ES-I3 (cell line): ENCODE measurements around the gene CASS4.

Source experiments
- H3K36me3 ChIP-seq: 2 replicates; pipeline ENCODE4 v1.6.1; 2013; ENCODE audit warnings: mild to moderate bottlenecking, low read length, control low read depth, moderate library complexity; ENCODE audit not compliant: insufficient read depth
- H3K4me1 ChIP-seq: 2 replicates; pipeline ENCODE4 v1.6.1; 2013; ENCODE audit warnings: mild to moderate bottlenecking, control low read depth, low read length; ENCODE audit not compliant: insufficient read depth
- H3K9ac ChIP-seq: 2 replicates; pipeline ENCODE4 v1.6.1; 2013; ENCODE audit warnings: low read depth, mild to moderate bottlenecking, low read length, moderate library complexity
- H3K9me3 ChIP-seq: 2 replicates; pipeline ENCODE4 v1.6.1; 2013; ENCODE audit warnings: mild to moderate bottlenecking, low read length, moderate library complexity; ENCODE audit not compliant: control insufficient read depth, insufficient read depth

The CASS4 gene, protein sequence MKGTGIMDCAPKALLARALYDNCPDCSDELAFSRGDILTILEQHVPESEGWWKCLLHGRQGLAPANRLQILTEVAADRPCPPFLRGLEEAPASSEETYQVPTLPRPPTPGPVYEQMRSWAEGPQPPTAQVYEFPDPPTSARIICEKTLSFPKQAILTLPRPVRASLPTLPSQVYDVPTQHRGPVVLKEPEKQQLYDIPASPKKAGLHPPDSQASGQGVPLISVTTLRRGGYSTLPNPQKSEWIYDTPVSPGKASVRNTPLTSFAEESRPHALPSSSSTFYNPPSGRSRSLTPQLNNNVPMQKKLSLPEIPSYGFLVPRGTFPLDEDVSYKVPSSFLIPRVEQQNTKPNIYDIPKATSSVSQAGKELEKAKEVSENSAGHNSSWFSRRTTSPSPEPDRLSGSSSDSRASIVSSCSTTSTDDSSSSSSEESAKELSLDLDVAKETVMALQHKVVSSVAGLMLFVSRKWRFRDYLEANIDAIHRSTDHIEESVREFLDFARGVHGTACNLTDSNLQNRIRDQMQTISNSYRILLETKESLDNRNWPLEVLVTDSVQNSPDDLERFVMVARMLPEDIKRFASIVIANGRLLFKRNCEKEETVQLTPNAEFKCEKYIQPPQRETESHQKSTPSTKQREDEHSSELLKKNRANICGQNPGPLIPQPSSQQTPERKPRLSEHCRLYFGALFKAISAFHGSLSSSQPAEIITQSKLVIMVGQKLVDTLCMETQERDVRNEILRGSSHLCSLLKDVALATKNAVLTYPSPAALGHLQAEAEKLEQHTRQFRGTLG

DNA sequence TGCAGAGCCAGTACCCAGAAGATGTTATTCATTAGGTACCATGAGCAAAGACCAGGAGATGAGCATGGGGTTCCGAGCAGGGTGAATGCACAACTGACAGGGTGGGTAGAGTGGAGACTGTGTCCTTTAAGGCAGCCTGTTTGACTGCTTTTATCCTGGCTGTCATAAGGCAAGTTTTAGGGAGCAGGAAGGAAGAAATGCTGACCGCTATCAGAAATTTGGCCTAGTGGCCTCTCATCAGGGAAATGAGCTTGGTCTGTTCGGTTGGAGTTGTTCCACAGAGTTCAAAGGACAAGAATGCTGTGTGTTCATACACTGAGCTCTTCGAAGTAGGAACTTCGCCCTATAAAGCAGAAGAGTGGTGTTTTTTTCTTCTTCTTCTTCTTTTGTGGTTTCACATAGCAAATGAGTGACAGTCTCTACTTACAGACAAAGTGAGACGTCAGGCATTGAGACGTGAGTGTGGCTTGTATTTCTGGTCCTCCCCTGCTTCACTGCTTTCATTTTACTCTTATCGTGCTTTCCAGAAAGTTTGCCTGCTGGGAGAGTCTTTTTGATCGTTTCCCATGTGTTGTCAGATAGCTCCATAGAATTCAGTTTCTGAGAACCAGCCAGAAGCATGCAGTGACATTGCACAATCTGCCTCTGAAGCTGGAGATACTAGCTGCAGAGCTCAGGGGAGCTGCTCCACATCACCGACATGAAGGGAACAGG is at the start of gene CASS4:
CASS4 (plus strand) TSS at position 502 of the 714 bp plus-strand sequence; CDS start at position 701, 199 bp downstream.
- no peaks in the 10 kb centered on the region for H3K4me1 ChIP-seq
- no peaks in the 10 kb centered on the region for H3K9me3 ChIP-seq
- H3K9ac ChIP-seq: no peak within 1 kb of the TSS
- H3K36me3 ChIP-seq: peaks cover 11% of the 10 kb centered on the region

DNA sequence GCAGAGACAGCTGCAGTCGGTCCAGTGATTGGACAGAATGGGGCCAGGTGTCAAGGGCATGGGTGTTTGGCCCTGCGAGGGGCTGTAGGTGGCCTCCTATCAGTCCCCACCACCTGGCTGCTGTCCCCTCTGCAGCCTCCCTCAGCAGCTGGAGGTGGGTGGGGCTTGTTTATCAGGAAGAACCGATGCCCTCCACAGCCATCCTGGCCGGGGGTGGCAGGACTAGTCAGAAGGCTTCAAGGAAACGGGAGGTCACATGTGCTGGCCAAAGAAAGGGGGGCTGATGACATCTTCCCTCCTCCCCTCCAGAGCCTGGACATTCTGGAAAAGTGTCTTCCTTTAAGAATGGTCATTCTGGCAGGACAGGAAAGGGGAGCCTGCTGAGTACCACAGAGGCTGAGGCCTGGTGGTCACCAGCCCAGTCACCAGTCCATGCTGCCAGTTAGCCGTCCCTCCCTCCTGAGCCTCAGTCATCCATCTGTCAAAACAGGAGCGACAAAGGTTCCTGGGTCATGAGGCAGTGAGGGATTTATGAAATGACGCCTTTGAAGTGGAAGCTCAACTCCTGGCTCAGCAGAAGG is 49.1 kb upstream of the CASS4 start:
- H3K9ac ChIP-seq: no peak overlapping the region
- no peaks in the 10 kb centered on the region for H3K9me3 ChIP-seq
- no peaks in the 10 kb centered on the region for H3K36me3 ChIP-seq
- H3K4me1 ChIP-seq: peaks cover 12% of the 10 kb centered on the region

DNA sequence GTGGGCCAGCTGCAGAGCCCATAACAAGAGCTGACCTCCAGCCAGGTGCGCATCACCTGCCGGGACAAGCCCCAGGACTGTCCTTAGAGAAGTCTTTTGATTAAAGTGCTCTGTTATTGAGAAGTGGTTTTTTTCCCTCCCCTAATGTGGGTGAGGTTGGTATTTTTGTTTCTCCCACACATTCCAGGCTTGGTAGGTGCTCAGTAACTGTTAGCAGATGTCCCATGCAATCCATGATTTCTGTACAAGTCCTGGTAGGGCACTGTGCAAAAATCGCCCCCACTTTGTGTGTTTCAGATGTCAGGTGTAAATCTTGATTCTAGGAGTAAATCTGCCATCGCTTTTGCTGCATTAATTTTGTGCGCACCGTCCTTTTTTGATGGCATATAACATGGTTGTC is 48.6 kb upstream of the CASS4 start:
- H3K9ac ChIP-seq: no peak overlapping the region
- H3K4me1 ChIP-seq: peaks cover 12% of the 10 kb centered on the region
- H3K9me3 ChIP-seq: no peaks in the 10 kb centered on the region
- no peaks in the 10 kb centered on the region for H3K36me3 ChIP-seq

DNA sequence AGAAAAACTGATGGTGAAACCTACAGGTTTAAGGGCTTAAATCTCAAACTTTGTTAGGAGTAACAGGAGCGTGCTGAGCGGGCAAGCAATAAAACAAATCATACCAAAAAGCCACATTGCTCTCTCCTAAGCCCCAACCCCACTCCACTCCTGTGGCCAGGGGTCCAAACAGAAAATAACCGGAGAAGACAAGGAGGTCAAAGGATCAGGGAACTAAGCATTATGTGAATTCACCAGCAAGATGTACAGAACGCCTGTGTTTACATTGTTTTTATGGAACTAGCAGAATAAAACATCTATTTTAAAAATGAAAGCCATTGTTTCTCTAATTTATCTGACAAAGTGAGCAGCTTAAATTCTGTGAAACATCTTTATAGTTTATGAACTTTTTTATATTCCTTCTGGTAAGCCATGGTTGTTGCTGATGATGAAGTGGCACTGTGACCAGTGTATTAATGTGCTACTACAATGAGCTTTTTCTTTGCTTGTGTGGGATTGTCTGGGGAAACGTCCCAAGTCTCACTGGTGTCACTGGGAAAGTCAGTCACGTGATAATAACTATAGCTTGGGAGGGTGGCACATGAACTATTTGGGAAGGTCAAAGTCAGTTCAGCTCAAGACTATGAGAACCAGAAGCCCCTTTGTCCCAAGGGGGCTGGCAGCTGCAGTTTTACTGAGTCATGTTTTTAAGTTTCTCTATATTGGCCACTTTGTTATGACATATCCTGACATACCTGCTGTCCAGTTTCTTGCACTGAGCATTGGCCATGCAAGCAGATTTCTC is 43.5 kb upstream of the CASS4 start:
- H3K4me1 ChIP-seq: no peaks in the 10 kb centered on the region
- H3K9me3 ChIP-seq: no peaks in the 10 kb centered on the region
- H3K9ac ChIP-seq: no peak overlapping the region
- H3K36me3 ChIP-seq: peaks cover 13% of the 10 kb centered on the region; the same call in 1 of the 2 replicates

DNA sequence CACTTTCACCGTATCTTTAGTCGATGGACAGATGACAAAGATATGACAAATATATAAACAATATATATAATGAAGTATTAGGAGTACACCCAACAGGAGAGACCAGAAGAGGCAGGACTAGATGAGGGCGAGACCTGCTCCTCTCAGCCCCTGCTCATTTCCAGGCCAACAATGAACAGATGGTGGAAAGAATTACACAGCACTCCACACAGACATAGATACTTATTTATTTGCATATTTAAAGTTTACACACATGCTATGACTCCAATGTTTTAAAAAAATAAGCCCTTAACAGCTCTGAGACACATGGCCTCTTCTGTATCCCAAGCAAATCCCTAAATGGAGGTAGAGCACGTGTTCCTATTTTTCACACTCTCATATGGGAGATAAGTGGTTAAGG is 42.9 kb upstream of the CASS4 start:
- Histone ChIP-seq H3K9me3 (no peaks in the 10 kb centered on the region), H3K36me3 (peaks cover 16% of the 10 kb centered on the region), H3K4me1 (no peaks in the 10 kb centered on the region), H3K9ac (no peak overlapping the region)

DNA sequence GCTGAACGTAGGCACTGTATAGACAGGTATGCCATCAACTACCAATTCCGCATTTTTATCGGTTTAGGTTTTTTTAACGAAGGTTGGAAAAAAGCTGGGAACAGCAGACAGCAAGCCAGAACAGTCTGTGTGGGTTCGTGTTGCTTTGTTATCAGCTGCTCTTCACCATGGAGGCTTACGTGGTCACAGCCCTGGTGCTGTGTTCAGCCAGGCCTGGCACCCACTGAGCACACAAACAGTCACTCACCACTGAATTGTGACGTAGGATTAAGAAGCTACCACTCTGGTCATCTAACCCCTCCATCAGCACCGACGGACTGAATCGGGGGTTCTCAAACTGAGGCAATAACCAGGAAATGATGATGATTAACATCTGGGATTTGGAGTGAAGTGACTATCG is 40.1 kb upstream of the CASS4 start:
- Histone ChIP-seq H3K4me1 (no peaks in the 10 kb centered on the region), H3K36me3 (peaks cover 20% of the 10 kb centered on the region), H3K9me3 (no peaks in the 10 kb centered on the region), H3K9ac (no peak overlapping the region)

DNA sequence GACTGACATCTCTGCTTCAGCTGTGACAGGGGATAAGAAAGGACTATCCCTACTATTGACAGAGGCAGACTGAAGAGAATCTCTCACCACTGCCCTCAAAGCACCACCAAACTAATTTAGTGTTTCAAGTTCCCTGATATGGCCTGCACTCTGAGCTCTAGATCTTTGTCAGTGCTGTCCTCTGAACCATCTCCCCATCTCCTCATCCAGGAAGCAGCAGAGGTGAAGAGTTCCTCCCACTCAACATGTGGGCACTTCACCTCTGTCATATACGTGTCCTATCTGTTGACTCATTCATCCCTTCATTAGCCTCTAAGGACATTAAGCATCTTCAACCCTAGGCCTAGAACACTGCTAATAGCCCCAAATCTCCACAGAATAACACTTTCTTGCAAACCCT is 39.2 kb upstream of the CASS4 start:
- H3K9me3 ChIP-seq: no peaks in the 10 kb centered on the region
- H3K9ac ChIP-seq: no peak overlapping the region
- H3K36me3 ChIP-seq: peaks cover 20% of the 10 kb centered on the region
- H3K4me1 ChIP-seq: no peaks in the 10 kb centered on the region

DNA sequence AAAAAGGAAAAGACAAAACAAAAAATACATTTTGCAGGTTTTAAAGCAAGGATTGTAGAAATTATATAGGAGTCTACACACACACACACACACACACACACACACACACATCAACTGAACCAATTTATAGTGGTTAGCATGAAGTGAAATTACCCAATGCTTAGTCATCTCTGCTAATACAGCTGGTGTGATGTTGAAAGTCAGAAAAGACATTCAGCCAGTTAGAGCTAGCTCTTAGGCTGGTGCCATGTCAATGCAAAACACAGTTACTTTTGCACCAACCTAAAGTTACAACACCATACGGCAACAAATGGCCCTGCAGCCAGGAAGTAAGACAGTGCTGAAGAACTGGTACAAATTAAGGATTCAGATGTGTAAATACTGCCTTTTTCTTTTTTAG is 38.1 kb upstream of the CASS4 start:
- Histone ChIP-seq H3K9ac (no peak overlapping the region), H3K4me1 (no peaks in the 10 kb centered on the region), H3K36me3 (peaks cover 25% of the 10 kb centered on the region), H3K9me3 (no peaks in the 10 kb centered on the region)

DNA sequence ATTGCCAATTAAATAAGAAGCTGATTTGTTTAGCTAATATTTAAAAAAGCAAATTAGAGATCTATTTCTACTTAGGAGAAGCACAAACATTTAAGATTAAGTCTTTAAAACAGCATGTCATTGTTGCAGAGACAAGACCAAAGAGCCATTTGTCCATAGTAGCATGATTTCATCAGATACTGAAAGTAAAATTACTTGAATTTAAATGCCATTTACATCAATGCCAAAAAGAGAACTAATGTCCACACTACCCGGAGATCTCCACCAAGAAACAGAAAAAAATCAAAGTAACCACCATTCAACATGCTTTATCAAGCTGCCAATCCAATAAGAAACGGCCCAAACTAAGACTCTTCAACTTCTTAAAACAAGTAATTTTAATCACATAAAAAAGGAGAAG is 35.7 kb upstream of the CASS4 start:
- H3K9me3 ChIP-seq: no peaks in the 10 kb centered on the region
- no peaks in the 10 kb centered on the region for H3K4me1 ChIP-seq
- H3K36me3 ChIP-seq: peaks cover 21% of the 10 kb centered on the region
- H3K9ac ChIP-seq: no peak overlapping the region

DNA sequence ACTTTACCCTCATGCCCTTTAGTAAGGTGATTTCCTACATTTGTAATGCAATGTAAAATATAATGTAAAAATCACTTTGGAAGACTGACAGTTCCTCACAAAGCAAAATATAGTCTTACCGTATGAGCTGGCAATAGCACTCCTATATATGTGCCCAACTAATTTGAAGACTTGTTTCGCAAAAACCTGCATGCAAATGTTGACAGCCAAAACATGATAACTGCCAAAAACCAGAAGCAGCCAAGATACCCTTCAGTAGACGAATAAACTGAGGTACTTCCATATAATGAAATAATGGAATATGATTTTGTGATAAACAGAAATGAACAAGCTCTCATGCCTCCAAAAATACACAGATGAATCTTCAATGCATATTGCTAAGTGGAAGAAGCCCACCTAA is 33.7 kb upstream of the CASS4 start:
- Histone ChIP-seq H3K36me3 (peaks cover 15% of the 10 kb centered on the region), H3K4me1 (peaks cover 3% of the 10 kb centered on the region; the same call in 1 of the 2 replicates), H3K9me3 (no peaks in the 10 kb centered on the region), H3K9ac (no peak overlapping the region)

DNA sequence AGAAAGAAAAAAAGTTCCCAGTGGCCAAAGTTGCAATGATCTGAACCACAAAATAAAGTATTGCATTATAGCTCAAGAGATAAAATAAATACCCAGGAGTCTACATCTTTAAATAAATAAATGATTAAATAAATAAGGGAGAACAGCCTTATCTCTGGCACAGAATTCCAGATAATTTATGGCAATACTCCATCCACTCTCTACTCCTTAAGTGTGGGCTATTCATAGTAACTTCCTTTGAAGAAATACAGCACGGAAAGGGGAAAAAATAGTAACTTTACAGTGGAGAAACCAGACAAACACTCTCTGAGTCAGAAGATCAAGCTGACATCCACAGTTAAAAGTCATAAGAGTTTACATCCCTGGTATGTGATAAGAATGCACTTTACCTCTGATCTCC is 31.7 kb upstream of the CASS4 start:
- H3K9ac ChIP-seq: no peak overlapping the region
- H3K4me1 ChIP-seq: peaks cover 4% of the 10 kb centered on the region; the same call in 1 of the 2 replicates
- H3K36me3 ChIP-seq: peaks cover 18% of the 10 kb centered on the region

DNA sequence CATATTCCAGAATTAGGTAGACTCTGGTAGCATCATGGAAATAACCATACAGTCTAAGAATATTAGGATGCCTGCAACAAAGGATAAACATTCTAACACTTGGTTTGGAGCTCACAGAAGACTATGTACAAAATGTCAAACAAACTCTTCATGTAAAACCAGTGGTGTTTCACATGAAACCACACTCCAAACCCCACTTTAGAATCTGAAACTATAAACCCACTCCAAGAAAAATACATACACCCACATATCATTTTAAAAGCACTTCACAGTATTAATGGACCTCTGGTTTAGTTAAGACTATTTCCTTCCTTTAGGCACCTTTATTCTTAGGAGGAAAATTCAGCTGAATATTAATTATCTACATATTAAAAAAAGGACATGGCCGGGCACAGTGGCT is 30.6 kb upstream of the CASS4 start:
- H3K9ac ChIP-seq: no peak overlapping the region
- H3K36me3 ChIP-seq: peaks cover 14% of the 10 kb centered on the region
- no peaks in the 10 kb centered on the region for H3K9me3 ChIP-seq
- H3K4me1 ChIP-seq: peaks cover 4% of the 10 kb centered on the region; the same call in 1 of the 2 replicates

More for the DNA sequence above, 31.7 kb upstream of the CASS4 start:
- no peaks in the 10 kb centered on the region for H3K9me3 ChIP-seq

DNA sequence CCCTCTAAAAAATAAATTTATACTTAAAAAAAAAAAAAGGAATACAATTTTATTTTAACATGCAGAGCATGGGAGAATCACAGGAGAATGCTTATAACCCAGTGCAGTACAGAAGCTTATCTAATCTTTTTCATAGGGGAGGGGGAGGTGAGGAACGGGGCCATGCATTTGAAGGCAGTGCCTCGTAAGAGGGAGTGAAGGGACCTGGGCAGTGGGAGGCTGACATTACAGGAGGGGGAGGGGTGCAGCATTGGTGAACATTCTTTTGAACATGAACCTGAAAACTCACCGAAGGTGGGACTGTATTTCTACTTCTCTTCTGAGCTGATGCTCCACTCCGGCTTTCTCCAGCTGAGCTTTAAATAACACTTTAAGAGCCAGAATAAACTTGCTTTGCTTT is 29.4 kb upstream of the CASS4 start:
- H3K36me3 ChIP-seq: peaks cover 17% of the 10 kb centered on the region
- peaks cover 4% of the 10 kb centered on the region; the same call in 1 of the 2 replicates for H3K4me1 ChIP-seq
- no peaks in the 10 kb centered on the region for H3K9me3 ChIP-seq
- no peak overlapping the region for H3K9ac ChIP-seq
